Testis (tissue), 3 donors: Measurements from ENCODE around the gene BCAR3. TPM values are rescaled to one million over a fixed set of nuclear protein-coding genes. Genes with fewer than 3 reads are reported as not detected.

Experiments used
- DNase-seq: peaks from one replicate; pipeline ENCODE4 v3.0.0-alpha.2; 2019
- H3K27ac ChIP-seq, 2 donors: fragments of 200-600 bp; sonication (generic); one replicate each; pipeline ENCODE4 v1.5.1; 2019
- H3K27me3 ChIP-seq: fragments of 200-600 bp; sonication (generic); one replicate; pipeline ENCODE4 v1.5.1; 2019
- H3K36me3 ChIP-seq: fragments of 200-600 bp; sonication (generic); one replicate; pipeline ENCODE4 v1.5.1; 2017; ENCODE audit warnings: low read depth; ENCODE audit errors: missing control alignments
- H3K4me1 ChIP-seq: fragments of 200-600 bp; sonication (generic); one replicate; pipeline ENCODE4 v1.5.1; 2019
- H3K4me3 ChIP-seq, 2 donors: fragments of 200-600 bp; sonication (generic); one replicate each; pipeline ENCODE4 v1.5.1; 2017 to 2019
- H3K9me3 ChIP-seq: fragments of 200-600 bp; sonication (generic); one replicate; pipeline ENCODE4 v1.5.1; 2017
- CTCF ChIP-seq, 3 experiments: fragments of 450-650 bp in 2 of 3; fragments of 200-600 bp in 1 of 3; sonication (generic) in 1 of 3; IDR thresholded peaks; one replicate each; pipeline ENCODE4 v1.5.1; 2016 to 2019; ENCODE audit warnings: antibody characterized with exemption in 3 of 3, mild to moderate bottlenecking in 2 of 3, moderate library complexity in 1 of 3
- POLR2A ChIP-seq: fragments of 450-650 bp; IDR thresholded peaks from one replicate; pipeline ENCODE4 v1.6.1; 2017; ENCODE audit warnings: antibody characterized with exemption, mild to moderate bottlenecking, moderate library complexity
- WGBS, 2 donors: methylation state at CpG; one replicate each; pipeline ENCODE4 v1.1.5; 2018; 5-methylcytosine and 5-hydroxymethylcytosine counted together
- intact Hi-C: fragments of 100-400 bp; cut with DNase I; formaldehyde crosslinking; loops from one replicate; pipeline ENCODE4 v1.15.1; 2023; ENCODE audit warnings: low total_unique reads
- polyA plus RNA-seq: library from polyadenylated mRNA; stranded (reverse); fragments of 350-450 nt; fragmentation: Illumina TruSeq; extraction: RNeasy Lipid Tissue Mini Kit (QIAGEN cat#74804); gene quantifications from one replicate; pipeline ENCODE4 v1.2.3, GENCODE V29; 2014; ENCODE audit warnings: low read depth, low replicate concordance; ENCODE audit not compliant: insufficient read depth
- total RNA-seq, 2 donors: library from RNA; depleted of rRNA; stranded (reverse); fragments of >200 nt; gene quantifications; one replicate each; pipeline ENCODE4 v1.2.3, GENCODE V29; 2016

BCAR3 gene
- total and polyA plus RNA-seq, 3 donors from 2014 or later: 23.2 to 55.9 (median 42.9) TPM

DNA sequence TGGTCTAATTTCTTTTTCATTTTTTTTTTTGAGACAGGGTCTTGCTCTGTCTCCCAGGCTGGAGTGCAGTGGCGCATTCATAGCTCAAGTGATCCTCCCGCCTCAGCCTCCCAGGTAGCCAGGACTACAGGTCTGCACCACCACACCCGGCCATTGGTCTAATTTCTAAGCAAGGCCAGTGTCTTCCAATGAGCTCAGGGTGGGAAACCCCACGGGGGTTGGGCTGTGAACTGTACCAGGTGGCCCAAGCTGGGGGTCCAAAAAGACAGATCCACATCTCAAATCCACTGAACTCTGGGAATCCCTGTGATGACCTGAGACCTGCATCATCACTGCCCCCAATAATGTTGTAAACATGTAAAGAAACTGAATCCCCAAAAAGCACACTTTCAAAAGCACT, 79.5 kb downstream of the BCAR3 start:
- no peak for TF ChIP-seq CTCF (IDR thresholded peaks at IDR 0.05)
- TF ChIP-seq POLR2A: no peak
- intact Hi-C loops: no loop called here
- peaks cover 21% of the 10 kb centered on the region for H3K4me1 ChIP-seq

GRCh38 chr1:93601686-93602085, 80.0 kb downstream of the BCAR3 start:
- Histone ChIP-seq H3K4me3 (no peak overlapping the region), H3K27me3 (no peaks in the 10 kb centered on the region), H3K4me1 (peaks cover 25% of the 10 kb centered on the region), H3K36me3 (no peaks in the 10 kb centered on the region), H3K27ac (peak overlapping the region in 1 of 2 donors; percentile 1), H3K9me3 (no peaks in the 10 kb centered on the region)
- DNase-seq: peak; percentile 72
- 64 to 77% methylated on average over 1 of the region's 1 CpG for WGBS, 2 donors
- intact Hi-C loops: no loop called here
- TF ChIP-seq POLR2A (no peak), CTCF (IDR thresholded peaks at IDR 0.05) (no peak)

More for the DNA sequence above, 79.5 kb downstream of the BCAR3 start:
- Histone ChIP-seq H3K9me3 (no peaks in the 10 kb centered on the region), H3K36me3 (no peaks in the 10 kb centered on the region), H3K27me3 (no peaks in the 10 kb centered on the region), H3K4me3 (no peak overlapping the region), H3K27ac (peak overlapping the region in 1 of 2 donors; percentile 1)
- DNase-seq: no peak
- WGBS, 2 donors: 84 to 92% methylated on average over 4 of the region's 4 CpGs

GRCh38 chr1:93600663-93601062, 81.0 kb downstream of the BCAR3 start:
- DNase-seq: peak; percentile 63
- H3K36me3 ChIP-seq: no peaks in the 10 kb centered on the region

GRCh38 chr1:93599479-93599878, 82.2 kb downstream of the BCAR3 start:
- Histone ChIP-seq H3K36me3 (no peaks in the 10 kb centered on the region), H3K9me3 (no peaks in the 10 kb centered on the region), H3K27me3 (no peaks in the 10 kb centered on the region), H3K4me1 (peaks cover 40% of the 10 kb centered on the region), H3K4me3 (no peak overlapping the region), H3K27ac (peak overlapping the region in 1 of 2 donors; percentile 70)
- no peak for DNase-seq
- intact Hi-C loops: no loop called here
- 87 to 95% methylated on average over 6 of the region's 6 CpGs for WGBS, 2 donors
- TF ChIP-seq POLR2A (no peak), CTCF (IDR thresholded peaks at IDR 0.05) (no peak)

More at GRCh38 chr1:93600663-93601062, 81.0 kb downstream of the BCAR3 start:
- intact Hi-C loops: no loop called here
- H3K4me1 ChIP-seq: peaks cover 35% of the 10 kb centered on the region
- H3K27me3 ChIP-seq: no peaks in the 10 kb centered on the region
- H3K9me3 ChIP-seq: no peaks in the 10 kb centered on the region
- H3K4me3 ChIP-seq: no peak overlapping the region
- WGBS, 2 donors: 81 to 100% methylated on average over 1 to 2 of the region's 2 CpGs
- TF ChIP-seq CTCF (IDR thresholded peaks at IDR 0.05) (no peak), POLR2A (no peak)
- peak overlapping the region; percentile 59 to 70 for H3K27ac ChIP-seq

- no peaks in the 10 kb centered on the region for H3K9me3 ChIP-seq
- DNase-seq: no peak
- H3K4me1 ChIP-seq: peaks cover 40% of the 10 kb centered on the region
- intact Hi-C loops: no loop called here
- no peaks in the 10 kb centered on the region for H3K27me3 ChIP-seq
- TF ChIP-seq POLR2A: no peak
- H3K27ac ChIP-seq: no peak overlapping the region
- no peaks in the 10 kb centered on the region for H3K36me3 ChIP-seq
- WGBS, 2 donors: 87 to 90% methylated on average over 7 of the region's 7 CpGs
- H3K4me3 ChIP-seq: no peak overlapping the region
Measured at GRCh38 chr1:93598861-93599439, 82.7 kb downstream of the BCAR3 start.
